NCI-H1436 treated with DMSO at 0.1 percent for 48 hours (cell line): ENCODE results near the gene UBAC2.

Experiments
- DNase-seq: peaks from one replicate; lab custom pipeline; 2025; lab: John Stamatoyannopoulos, UW

UBAC2 gene

DNA sequence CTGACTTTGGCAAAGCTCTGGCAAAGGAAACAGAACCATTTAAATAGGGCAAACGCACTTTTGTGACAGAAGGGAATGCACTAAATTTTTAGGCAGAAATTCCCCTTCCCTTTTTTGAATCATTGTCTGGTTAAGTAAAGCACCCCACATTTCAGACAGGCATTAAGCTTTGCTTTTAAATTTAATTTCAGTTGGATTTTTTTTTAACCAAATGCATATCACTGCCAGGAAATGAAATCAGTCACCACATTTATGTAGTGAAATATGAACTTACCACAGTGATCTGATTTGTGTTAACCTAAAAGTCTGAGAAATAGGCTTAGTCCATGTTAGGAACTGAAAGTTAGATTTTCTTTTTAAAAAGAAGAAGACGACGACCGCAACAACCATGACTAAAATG is 95.7 kb downstream of the UBAC2 start:
- DNase-seq, result no peak

DNA sequence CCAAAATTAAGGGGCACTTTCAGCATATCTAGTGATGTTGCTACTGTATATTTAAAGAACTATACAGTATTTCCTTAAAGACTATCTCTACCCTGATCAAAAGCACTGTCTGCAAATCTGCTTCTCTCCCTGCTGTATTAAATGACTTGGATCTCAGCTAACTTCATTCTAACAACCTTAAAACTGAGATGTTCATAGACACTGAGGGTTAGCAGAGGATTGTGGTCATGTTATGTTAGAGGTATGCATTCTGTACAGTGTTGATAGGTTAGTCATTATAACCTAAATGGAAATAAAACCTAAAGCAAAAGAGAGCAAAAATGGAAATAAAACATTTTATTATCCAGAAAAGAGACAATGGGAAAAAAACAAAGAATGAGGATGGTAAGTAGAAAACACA is 96.7 kb downstream of the UBAC2 start:
- DNase-seq, result no peak

DNA sequence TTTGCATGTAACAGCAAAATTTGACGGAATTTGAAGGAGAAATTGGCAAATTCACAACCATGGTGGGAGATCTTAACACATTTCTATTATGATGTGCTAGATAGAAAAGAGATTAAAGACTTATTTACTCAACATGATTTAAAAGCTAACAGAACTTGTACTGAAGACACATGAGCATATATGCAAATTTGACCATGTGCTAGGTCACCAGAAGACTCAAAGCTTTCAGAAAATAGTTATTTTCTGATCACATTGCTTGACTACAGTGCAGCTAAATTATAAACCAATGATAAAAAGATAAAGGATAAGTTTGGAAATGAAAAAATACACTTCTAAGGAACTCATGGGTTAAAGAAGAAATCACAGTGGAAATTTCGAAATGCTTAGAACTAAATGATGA is 97.4 kb downstream of the UBAC2 start:
- DNase-seq, result no peak

DNA sequence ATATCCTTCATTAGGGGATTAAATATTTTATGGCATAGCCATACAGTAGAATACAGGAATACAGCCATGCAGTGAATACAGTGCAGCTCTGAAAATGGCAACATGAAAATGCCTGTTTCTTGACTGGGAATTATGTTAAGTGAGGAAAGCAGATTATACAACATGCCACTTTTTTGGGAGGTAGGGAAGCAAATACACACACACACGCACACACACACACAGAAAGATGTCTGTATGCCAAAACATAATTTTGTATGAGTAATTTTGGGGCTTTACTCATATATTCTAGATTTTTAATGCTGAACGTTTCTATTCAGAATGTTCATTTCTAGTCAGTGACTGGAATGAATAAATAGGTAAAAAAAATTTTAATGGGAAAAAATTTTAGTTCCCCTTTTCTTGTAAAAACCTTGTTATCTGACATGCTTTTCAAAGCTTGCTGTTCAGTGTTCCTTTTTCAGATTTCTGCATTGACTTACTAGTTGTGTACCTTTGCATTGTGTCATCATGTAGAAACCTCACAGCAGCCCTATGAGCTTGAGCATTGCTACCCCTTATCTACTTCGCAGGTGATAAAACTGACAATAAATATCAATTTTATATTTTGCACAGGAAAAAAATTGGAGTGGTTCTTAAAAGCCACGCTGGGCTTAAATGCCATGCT is 98.7 kb downstream of the UBAC2 start:
- DNase-seq, result no peak

DNA sequence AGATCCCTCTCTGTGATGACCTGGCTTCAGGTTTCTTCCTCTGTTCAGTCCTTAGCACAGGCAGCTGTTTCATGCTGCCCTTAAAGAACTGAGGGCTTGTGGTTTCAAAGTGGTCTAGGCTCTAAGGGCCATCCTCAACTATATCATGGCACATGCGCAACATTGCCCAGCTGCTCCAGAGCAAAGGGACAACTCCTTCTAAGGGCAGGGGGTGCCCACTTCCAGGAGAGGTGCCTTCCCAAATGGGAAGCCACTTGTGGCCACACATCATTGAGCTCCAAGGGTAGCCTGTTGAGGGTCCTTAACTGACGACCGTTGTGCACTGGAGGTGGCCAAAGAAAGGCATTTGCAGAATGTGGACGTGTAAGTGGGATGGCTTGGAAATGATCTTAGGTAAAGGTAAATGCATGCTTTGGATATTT is 99.3 kb downstream of the UBAC2 start:
- no peak for DNase-seq

DNA sequence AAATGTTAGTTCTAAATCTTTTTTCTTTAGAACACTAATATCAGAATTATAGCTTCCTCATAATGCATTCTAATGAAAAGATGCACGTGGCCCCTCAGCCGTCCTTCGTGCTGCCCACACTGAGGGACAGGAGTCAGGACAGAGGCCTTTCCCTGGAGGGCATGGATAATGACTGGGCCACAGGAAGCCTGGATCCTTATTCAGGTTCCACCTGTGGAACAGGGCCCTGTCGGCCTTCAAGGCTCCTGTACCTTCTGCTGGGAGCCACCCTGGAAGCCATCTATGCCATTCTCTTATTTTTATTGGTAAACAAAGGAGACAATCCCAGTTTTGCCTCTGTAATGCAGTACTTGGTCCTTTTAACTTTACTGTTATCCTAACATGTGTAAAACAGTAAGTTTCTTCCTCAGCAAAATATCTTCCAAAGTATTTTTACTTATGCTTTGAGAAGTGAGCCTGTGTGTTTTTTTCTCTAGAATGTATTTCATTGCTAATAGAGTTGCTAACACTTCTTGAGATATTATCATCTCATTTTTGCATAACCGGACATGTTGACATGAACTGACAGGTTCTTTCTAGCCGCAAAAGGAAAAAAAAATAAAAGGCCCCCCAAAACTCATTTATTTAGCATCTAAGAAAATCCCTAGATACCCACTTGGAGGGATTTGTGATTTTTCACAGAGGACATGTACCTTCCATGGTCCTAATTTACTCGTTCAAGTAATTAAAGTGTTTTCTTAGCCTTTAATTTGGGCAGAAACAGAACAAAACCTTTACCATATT is 100.6 kb downstream of the UBAC2 start:
- DNase-seq, result no peak

DNA sequence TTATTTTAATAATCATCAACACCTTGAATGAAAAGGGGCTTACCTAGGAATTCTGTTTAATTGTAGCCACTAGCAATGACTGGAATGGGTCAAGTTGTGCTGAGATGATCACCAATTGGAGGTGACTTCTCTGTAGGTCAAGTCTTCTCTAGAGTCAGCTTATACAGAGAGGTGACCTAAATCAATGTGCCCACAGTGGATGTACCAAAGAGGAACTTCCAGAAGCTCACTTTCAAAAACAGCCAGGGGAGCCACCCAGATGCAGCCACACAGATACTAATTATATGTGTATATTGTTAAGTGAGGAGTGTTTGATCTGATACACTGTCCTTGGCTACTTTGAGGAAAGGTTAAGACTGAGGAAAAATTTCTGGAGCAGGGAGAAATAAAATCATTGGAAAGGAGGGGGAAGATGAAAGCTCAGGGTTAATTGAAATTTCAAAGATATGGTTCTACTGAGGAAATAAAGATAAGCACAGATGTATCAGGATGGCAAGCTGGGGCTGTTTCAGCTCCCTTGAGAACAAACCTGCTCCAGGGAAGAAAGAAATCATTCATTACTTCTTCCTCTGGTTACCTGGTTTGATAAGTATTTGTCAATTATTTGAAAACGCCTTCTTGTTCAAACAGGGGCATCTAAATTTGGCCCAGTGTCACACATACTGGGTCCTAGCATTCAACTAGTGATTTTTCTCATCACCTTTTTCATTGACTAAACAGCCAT is 101.4 kb downstream of the UBAC2 start:
- DNase-seq, result no peak

DNA sequence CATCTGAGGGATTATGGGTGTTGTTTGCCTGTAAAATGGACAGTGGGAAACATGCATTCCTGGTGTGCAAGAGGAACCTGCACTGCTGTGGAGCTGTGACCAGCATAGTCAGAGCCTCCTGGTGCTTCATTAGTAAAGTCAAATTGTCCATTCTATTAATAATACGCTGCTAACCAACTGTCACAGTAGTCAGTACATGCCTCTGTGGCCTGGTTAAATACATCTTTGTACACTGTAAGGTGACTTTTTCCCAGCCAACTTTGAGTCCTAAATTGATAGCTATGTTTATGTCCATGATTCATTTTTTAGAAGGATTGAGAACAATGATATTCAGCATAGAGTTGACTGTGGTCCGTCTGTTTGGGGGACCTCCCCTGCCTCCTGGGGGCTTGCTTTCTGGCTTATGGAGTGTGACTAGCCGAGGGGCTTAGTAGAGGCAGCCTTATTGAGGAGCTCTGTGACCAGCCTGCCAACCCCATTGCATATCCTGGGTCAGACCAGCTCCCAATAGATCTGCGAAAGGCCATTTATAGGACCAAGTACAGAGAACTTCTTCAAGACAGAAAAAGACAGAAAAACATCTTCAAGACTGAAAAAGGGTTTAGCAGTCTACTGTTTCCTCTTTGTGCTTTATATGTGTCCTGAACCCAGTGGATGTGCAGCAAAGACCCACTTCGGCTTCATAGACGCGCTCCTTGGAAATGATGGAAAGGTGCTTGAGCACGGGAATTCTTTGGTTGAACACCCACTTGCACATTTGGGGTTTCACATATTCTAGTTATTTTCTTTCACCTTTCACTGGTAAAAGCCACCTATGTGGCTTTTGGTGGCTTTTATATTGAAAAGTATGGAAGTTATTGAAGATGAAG is 102.2 kb downstream of the UBAC2 start:
- DNase-seq, result no peak

DNA sequence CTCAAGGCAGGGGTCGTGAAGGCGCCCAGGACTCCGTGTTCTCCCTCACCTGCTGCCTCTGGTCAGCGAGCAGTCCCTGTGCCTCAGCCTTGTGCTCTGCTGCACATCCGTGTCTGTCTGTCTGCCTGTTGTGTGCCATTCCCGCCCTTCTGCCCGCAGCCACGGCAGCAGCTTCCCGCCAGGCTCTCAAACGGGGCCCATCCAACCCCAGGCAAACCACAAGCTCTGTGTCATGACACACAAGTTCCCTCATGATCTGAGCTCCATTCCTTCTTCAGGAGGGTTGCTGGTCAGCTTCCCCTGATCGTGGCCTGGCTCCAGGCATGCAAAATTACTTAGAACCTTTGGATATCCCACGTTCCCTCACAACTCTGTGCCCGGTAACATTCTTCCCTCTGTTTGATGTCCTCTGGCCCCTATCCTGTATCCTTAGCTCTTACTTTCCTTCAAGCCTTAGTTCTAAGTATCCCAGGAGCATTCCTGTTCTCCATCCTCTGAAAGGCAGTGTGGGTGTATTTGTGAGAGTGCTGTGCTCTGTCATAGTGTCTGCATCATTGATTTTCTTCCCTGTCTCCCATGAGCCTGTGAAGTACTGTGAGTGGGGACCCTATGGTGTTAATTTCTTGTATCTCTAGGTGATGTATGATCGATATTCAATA is 103.3 kb downstream of the UBAC2 start:
- DNase-seq, result no peak

DNA sequence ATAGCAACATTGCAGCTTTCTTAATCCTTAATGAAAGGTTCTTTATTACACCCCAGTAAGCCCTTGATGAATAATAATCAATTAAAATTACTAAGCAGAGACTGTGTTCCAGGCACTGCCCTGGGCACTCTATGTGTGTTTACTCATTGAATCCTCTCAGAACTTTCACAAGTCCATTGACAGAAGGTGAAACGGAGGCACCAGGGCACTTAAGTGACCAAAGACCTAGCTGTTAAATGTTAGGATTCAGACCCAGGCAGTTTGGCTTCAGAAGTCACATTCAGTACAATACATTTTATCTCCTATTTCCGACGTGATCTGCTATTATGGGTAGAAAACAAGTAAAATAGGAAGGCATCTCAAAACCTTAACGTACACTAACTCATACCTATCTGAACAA is 103.9 kb downstream of the UBAC2 start:
- no peak for DNase-seq

DNA sequence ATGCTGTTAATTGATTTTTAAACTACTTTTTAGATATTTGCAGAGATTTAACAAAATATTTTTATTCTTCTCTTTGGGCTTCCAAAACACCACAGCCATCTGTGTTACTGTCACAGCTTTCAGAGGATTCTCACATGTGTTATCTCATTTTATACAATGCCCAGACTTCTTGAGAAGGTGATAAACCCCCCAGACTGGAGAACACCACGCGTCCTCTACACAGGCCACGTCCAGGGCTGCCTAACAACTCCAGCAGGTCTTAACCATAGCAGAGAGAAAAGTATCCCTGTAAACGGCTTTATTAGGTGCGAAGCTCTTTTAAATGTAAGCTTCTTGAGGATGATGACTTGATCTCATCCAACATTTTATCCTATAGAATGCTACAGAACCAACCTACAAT is 104.5 kb downstream of the UBAC2 start:
- no peak for DNase-seq

DNA sequence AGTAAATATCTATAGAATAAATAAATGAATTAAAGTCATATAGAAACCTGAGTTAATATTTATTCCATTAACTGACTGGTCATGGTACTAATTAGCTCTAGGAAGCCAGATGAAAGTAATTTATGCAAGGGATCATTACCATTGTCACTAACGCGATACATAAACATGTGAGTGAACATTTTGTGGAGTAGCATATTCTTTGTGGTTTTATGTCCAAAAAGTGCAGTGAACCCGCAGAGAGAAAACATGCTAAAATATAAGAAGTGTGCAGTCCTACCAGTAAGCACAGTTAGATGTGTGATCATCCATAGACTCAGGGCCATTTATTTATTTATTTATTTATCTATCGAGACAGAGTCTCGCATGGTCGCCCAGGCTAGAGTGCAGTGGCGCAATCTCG is 104.9 kb downstream of the UBAC2 start:
- DNase-seq, result no peak

DNA sequence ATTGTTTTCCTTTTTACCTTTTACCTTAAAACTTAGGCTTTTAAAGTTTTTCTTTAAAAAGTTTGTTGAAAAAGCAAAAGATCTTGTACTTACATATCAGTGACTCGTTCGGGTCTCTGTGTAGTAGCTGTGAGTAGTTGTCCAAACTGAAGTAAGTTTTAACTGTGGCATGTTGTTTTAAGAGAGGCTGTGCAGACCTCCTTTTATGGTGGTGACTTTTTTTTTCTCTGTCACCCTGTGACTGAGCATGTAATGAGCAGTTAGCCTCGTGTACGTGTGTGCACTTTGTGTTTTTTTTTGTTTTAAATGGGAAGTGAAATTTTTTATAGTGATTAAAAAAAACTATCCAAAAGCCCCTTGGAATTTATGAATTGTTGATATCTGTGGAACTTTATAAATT is 106.6 kb downstream of the UBAC2 start, which contains the start of gene GPR183:
TSS of gene GPR183 (minus strand) at position 153 of the 400 bp plus-strand sequence. CDS start 11,254 bp downstream, outside the sequence.
- no peak for DNase-seq

DNA sequence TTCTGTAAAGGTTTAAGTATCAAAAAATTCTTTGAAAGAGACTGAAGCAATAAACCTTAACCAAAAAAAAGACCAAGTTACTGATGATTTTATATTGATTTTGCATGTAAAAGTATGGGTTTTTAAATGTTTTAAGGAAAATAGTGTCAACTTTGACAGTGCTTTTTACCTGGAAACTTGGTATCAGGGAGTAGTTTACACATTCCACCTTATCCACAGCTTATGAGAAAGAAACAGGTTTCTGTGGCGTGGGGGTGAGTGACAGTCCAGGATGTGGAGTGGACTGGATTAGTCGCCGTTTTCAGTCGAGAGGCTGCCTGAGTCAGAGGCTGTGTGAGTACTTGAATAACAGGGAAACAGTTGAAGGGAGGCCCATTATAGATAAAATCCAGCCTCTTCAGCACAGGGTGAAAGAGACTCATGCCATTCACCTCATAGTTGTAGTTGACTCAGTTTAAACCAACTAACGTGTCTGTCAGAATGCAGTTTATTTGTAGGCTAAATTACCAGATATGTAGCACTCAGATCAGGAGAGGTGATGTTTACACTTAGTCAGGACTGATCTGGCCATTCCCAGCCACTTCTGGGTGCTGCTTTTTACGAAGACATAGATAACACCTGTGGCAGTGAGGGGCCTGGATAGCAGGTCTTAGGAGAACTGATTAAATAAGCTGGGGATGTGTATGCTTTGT is 107.1 kb downstream of the UBAC2 start:
- DNase-seq, result no peak

DNA sequence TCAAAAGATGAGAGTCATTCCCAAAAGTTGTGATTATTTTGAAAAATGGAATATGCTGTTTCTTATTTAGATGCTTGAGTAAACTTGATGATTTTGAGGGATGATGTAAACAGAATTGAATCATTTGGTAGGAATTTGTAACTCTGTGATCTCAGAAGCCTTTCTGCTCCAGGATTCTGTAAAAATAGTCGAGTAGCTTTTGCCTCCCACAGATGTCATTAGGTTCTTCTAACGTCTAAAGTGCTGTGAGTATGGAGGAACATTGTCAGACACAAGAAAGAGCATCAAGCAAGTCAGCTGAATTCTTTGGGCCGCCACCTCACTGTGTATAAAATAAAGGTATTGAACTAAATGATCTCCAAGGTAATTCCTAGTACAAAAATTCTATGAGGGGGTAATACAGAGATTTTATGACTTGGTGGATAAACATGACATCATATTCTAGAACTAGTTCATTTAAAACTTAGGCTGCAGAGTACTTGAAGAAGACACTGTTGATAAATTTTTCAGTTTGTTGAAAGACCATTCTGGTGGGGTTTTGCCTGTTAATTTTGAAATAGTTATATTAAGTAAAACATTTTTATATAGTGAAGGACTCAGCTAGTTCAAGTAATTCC is 107.9 kb downstream of the UBAC2 start:
- DNase-seq, result no peak

DNA sequence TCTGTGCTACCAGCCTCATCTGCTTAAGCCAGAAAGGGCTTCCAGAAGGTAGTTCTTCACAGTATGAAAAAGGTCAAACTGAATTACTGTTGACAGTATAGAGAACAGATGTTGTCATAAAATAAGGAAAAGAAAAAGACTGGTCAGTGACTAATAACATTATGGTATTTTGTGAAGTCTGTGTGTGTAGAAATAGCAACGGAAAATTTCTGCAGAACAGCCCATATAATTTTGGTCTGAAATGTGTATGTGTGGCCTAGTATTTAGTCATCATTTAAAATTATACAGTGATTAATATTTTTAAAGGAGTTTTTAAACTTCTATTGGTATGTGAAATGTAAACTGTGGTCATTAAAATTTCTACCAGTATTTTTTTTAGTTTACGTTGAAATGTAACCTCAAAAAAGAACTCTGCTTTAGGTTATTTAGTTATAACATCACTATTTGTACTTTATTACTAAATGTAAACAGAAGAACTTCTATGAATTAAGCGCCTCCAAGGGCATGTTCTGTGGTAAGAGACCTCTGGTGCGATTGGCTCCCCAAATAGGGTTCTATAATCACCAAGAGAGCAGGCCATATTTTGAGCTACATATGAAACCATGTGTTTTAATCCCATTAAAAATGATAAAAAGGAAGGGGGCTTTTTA is 109.9 kb downstream of the UBAC2 start:
- no peak for DNase-seq

DNA sequence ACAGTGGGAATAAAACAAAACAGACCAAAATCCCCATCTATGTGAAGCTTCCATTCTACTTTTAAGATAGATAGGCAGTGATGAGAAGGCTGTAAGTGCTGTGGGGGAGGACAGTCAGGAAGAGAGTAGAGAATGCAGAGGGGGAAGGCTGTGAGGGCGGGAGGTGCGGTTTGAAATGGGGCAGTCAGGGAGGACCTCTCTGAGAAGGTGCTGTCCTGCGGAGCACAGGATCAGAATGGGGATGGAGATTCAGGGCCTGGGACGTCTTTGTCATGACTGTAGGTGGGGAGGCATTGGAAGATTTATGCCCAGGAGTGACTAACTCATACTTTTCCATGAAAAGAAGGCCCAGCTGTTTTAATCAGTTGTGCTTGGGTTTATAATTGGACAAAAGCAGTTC is 110.5 kb downstream of the UBAC2 start:
- no peak for DNase-seq

DNA sequence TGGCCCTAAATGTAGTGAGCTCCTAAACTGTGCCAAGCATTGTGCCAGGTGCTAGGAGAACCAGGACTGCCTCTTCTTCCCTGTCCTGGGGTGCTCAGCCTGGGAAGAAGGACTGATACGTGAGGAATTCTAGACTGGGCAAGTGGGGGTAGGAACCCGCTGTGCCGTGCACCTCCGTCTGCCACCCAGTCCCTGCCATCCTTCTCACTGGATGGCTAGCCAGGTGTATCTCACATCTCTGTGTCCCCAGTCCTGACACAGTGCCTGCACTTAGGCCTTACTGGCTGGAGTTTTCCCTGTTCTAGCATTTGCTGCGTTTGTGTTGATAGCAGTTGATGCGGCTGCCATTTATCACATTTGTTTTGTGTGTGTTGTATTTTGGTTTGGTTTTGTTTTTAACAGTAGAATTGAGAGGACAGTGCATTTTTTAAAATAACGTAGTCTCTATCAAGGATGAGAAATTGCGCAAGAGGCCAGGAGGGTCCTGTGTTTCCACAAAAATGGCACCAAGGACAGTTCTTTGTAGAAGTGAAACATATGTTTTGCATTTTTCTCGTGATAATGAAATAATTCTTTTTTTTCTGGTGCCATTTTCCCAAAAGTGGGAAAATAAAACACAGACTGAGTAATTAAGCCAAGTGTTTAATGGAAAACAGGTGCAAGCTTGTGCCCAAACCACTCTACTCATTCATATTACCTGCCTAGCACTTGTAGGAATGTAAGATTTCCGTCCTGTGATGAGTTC is 111.3 kb downstream of the UBAC2 start:
- no peak for DNase-seq

DNA sequence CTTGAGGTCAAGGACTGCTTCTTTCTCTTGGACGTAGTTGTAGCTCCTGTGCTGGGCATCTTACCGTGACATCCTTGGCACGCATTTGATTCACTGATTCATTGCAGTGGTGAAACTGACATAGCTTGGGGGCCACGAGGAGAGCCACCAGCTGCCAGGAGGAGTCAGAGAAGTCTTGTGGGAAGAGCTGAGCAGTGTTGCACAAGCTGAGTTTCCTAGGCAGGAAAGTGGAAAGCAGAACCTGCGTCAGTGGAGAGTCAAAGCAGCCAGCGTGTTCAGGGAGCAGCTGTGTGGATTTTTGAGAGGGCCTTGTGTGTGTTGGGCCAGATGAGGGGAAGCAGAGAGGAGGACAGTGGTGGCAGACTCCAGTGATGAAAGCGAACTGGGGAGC is 111.8 kb downstream of the UBAC2 start:
- DNase-seq, result no peak
